Kidney (tissue), 14 donors: ENCODE data around the gene PGM2L1. TPM values are rescaled to one million over a fixed set of nuclear protein-coding genes. Genes with fewer than 3 reads are reported as not detected.

Experiments used
- DNase-seq, 5 donors: peaks; one replicate each; pipeline ENCODE4 v3.0.0-alpha.2; 2013 to 2020
- FAIRE-seq: peaks from 2 replicates; lab custom pipeline; 2012; peaks lifted over from hg19 to GRCh38; lab: Jason Lieb, UNC
- H3K27ac ChIP-seq, 2 donors: one replicate each; pipeline ENCODE4 v1.7.0; 2013; ENCODE audit warnings: low read depth in 2 of 2, low read length in 2 of 2, inconsistent platforms in 1 of 2
- H3K27me3 ChIP-seq: one replicate; pipeline ENCODE4 v1.7.1; 2013; ENCODE audit warnings: low read length, inconsistent platforms; ENCODE audit not compliant: control insufficient read depth, insufficient read depth
- H3K36me3 ChIP-seq, 3 donors: one replicate each; pipeline versions ENCODE4 v1.7.0 to v1.7.1; 2013; ENCODE audit warnings: low read length in 3 of 3, control low read depth in 1 of 3, inconsistent platforms in 1 of 3; ENCODE audit not compliant: insufficient read depth in 3 of 3, control insufficient read depth in 2 of 3
- H3K4me1 ChIP-seq, 3 donors: one replicate each; pipeline versions ENCODE4 v1.7.0 to v1.7.1; 2013; ENCODE audit warnings: low read length in 3 of 3, inconsistent platforms in 1 of 3, low read depth in 1 of 3; ENCODE audit not compliant: control insufficient read depth in 2 of 3, insufficient read depth in 2 of 3
- H3K4me3 ChIP-seq, 3 donors: one replicate each; pipeline versions ENCODE4 v1.7.0 to v1.8.1; 2013; ENCODE audit warnings: low read length in 3 of 3, control low read depth in 1 of 3, inconsistent platforms in 1 of 3
- H3K9ac ChIP-seq, 3 donors: one replicate each; pipeline versions ENCODE4 v1.7.0 to v1.7.1; 2013; ENCODE audit warnings: low read length in 3 of 3, control low read depth in 1 of 3, inconsistent platforms in 1 of 3
- H3K9me3 ChIP-seq, 3 donors: one replicate each; pipeline versions ENCODE4 v1.7.0 to v1.7.1; 2013; ENCODE audit warnings: low read length in 3 of 3, control low read depth in 1 of 3, inconsistent platforms in 1 of 3; ENCODE audit not compliant: control insufficient read depth in 2 of 3, insufficient read depth in 1 of 3
- intact Hi-C: fragments of 100-400 bp; cut with DNase I; formaldehyde crosslinking; loops from one replicate; pipeline ENCODE4 v1.11.1; 2022
- polyA plus RNA-seq: library from polyadenylated mRNA; stranded (reverse); fragments of 350-450 nt; fragmentation: Illumina TruSeq; extraction: RNeasy Lipid Tissue Mini Kit (QIAGEN cat#74804); gene quantifications from one replicate; pipeline ENCODE4 v1.2.3, GENCODE V29; 2014; ENCODE audit warnings: low read depth, low replicate concordance; ENCODE audit not compliant: insufficient read depth
- total RNA-seq: library from RNA; stranded (reverse); fragmentation: NEBNext Ultra II Directional; extraction: Animal tissue kit (Norgen Biotek cat#: 25700); gene quantifications from one replicate; pipeline ENCODE4 v1.2.1, GENCODE V29; 2021
- TF ChIP-seq, protein P1 (sequence below): IDR thresholded peaks from 3 replicates; pipeline ENCODE4 v1.5.1; 2012; ENCODE audit warnings: mild to moderate bottlenecking, moderate library complexity, borderline replicate concordance; ENCODE audit not compliant: insufficient read depth; ENCODE audit errors: extremely low read depth
- donor health status: control.
- donor health status: control.
- donor health status: control.
- donor health status: control.
- donor health status: control.
- donor health status: DM: yes; HTN: yes; CAD: no.
- donor health status: Normal renal cell carcinoma (clear cell type).

PGM2L1 gene
- total and polyA plus RNA-seq, 2 donors from 2014 or later = 1.0 to 11.5 TPM

DNA sequence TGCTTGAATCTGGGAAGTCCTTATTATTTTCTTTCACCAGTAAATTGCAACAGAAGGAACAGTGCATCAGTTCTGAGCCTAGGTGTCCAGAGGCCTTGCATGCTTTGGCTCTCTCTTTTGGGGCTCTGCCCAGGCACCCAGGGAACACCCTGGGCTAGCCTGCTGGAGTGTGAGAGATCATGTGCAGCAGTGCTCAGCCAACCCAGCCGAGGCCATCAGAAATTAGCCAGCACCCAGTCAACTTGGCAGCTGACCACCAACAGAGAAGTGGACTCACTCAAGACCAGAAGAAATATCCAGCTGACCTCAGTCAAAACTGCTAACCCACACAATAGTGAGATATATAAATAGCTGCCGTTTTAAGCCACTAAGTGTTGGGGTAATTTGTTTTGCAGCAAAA is 75.6 kb downstream of the PGM2L1 start:
- intact Hi-C loops = loop anchor here (10.0 kb wide), 1 partner anchor 58 kb away; no protein-coding TSS in a partner anchor
- peaks cover 0 to 3% (median 0%) of the 10 kb centered on the region in 3 donors for H3K4me1 ChIP-seq
- H3K9me3 ChIP-seq = no peaks in the 10 kb centered on the region
- H3K27ac ChIP-seq = no peak overlapping the region
- no peaks in the 10 kb centered on the region for H3K27me3 ChIP-seq
- H3K36me3 ChIP-seq = no peaks in the 10 kb centered on the region
- DNase-seq (no peak), FAIRE-seq (no peak)
- H3K4me3 ChIP-seq = no peak overlapping the region
- TF ChIP-seq, protein P1, sequence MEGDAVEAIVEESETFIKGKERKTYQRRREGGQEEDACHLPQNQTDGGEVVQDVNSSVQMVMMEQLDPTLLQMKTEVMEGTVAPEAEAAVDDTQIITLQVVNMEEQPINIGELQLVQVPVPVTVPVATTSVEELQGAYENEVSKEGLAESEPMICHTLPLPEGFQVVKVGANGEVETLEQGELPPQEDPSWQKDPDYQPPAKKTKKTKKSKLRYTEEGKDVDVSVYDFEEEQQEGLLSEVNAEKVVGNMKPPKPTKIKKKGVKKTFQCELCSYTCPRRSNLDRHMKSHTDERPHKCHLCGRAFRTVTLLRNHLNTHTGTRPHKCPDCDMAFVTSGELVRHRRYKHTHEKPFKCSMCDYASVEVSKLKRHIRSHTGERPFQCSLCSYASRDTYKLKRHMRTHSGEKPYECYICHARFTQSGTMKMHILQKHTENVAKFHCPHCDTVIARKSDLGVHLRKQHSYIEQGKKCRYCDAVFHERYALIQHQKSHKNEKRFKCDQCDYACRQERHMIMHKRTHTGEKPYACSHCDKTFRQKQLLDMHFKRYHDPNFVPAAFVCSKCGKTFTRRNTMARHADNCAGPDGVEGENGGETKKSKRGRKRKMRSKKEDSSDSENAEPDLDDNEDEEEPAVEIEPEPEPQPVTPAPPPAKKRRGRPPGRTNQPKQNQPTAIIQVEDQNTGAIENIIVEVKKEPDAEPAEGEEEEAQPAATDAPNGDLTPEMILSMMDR = no peak
- H3K9ac ChIP-seq = no peak overlapping the region

DNA sequence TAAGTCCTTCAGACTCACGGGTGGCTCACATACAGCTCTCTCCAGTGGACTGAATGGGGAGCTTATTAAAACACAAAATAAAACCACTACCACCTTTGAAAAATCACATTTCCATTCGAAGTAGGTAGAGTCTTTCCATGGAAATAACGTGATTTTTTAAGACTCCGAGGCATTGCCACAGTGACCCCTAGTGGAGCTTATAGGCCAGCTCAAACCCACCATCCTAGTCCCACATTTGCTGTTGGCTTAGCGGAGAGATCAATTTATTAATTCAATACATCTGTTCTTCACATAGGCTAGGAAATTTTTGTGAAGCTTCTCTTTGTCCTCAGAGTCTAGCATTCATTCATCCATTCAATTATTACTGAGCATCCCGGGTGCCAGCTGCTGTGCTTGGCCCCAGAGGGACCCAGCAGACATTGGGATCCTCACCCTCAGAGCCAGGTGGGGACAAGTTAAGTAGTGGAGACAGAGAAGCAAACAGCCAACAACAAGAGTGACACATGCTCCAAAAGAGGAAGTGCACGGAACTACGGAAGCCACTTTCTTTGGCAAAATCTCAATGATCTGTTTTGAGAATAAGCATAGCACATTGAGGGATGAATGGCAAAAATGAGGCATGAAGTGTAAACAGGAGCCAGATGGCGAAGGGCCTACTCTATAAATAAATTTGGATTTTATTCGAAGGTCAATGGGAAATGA is 76.6 kb downstream of the PGM2L1 start:
- H3K9me3 ChIP-seq = peaks cover 0 to 9% (median under 1%) of the 10 kb centered on the region in 3 donors
- peaks cover 0 to 2% (median 0%) of the 10 kb centered on the region in 3 donors for H3K4me1 ChIP-seq
- no peaks in the 10 kb centered on the region for H3K36me3 ChIP-seq
- H3K9ac ChIP-seq = no peak overlapping the region
- intact Hi-C loops = loop anchor here (10.0 kb wide), 1 partner anchor 57 kb away; no protein-coding TSS in a partner anchor
- H3K27ac ChIP-seq = no peak overlapping the region
- TF ChIP-seq, protein P1 = peak; percentile 63
- FAIRE-seq (no peak), DNase-seq (peak in 1 of 5 donors; percentile 34)
- no peaks in the 10 kb centered on the region for H3K27me3 ChIP-seq
- no peak overlapping the region for H3K4me3 ChIP-seq

DNA sequence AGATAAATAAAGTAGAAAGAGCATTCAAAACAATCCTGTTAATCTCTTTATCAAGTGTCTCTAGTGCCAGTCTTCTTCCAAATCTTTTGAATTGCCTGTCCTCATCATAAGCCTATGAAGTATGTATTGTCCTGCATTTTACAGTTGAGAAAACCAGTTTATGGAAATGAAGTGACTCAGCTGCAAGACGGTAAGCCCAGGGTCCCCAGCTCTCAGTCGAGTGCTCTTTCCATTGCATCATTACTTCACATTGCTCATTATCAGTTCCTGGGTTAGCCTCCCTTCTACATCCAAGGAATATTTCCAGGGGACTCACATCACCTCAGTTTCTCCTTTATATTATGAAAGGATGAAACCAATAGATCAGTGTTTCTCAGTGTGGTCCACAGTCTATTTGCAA is 77.7 kb downstream of the PGM2L1 start:
- no peak overlapping the region for H3K27ac ChIP-seq
- H3K9ac ChIP-seq = no peak overlapping the region
- H3K27me3 ChIP-seq = no peaks in the 10 kb centered on the region
- no peak for DNase-seq
- H3K4me3 ChIP-seq = no peak overlapping the region
- no peaks in the 10 kb centered on the region for H3K4me1 ChIP-seq
- H3K9me3 ChIP-seq = peaks cover 0 to 11% (median 3%) of the 10 kb centered on the region in 3 donors
- intact Hi-C loops = loop anchor here (10.0 kb wide), 1 partner anchor 56 kb away; no protein-coding TSS in a partner anchor
- TF ChIP-seq, protein P1 = no peak
- no peaks in the 10 kb centered on the region for H3K36me3 ChIP-seq
- FAIRE-seq = no peak
